Activated CD4-positive, alpha-beta T cell treated with anti-CD3 and anti-CD28 coated beads, Interleukin-2, amount 10 ng/mL, durations not matched to agents 24 days and 14 days (primary cell): ENCODE measurements around the gene NKAIN2. TPM values are rescaled to one million over a fixed set of nuclear protein-coding genes. Genes with fewer than 3 reads are reported as not detected.
"Not testable (repeated sequence)": the region's sequence is repeated elsewhere in the genome, so short reads cannot be mapped to it uniquely, and the experiment has no call there.

ENCODE experiments used
- DNase-seq: peaks from one replicate; pipeline ENCODE4 v3.0.0; 2022
- H3K27ac Mint-ChIP-seq: one replicate; pipeline ENCODE4 v1.8.0; 2022; ENCODE audit warnings: mild to moderate bottlenecking, mixed read lengths
- H3K27me3 Mint-ChIP-seq: one replicate; pipeline ENCODE4 v1.8.0; 2022; ENCODE audit warnings: mixed read lengths
- H3K36me3 Mint-ChIP-seq: one replicate; pipeline ENCODE4 v1.8.0; 2022; ENCODE audit warnings: low read depth, mild to moderate bottlenecking, mixed read lengths
- H3K4me1 Mint-ChIP-seq: one replicate; pipeline ENCODE4 v1.8.0; 2021; ENCODE audit warnings: mixed read lengths
- H3K4me3 Mint-ChIP-seq: one replicate; pipeline ENCODE4 v1.8.0; 2022; ENCODE audit warnings: mild to moderate bottlenecking, moderate library complexity, mixed read lengths
- H3K9me3 Mint-ChIP-seq: one replicate; pipeline ENCODE4 v1.8.0; 2021; ENCODE audit warnings: mixed read lengths
- intact Hi-C: fragments of 100-400 bp; cut with micrococcal nuclease; formaldehyde crosslinking; loops from one replicate; pipeline ENCODE4 v1.15.1; 2023
- total RNA-seq: library from RNA; stranded (reverse); gene quantifications from 2 replicates; pipeline ENCODE4 v1.2.3, GENCODE V29; 2022

The NKAIN2 gene
- total RNA-seq, 1 donor from 2014 or later = not detected

DNA sequence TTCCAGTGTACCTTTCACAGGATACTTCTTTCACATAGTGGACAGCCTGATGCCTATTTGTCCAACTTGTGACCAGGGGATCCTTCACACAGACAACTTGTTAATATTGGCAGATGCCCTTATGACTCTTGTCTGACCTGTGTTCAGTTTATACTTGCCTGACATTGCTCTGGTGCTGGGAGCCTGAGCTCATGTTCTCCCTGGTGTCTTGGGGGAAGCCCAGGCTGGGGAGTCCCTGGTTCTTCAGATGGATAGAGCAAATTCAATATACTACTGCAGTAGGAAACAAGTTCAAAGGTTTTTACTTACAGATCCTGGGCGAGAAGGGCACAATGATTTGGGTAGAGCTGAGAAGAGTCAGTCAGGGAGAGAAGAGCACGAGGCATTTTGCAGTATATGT is 76.1 kb downstream of the NKAIN2 start:
- H3K9me3 Mint-ChIP-seq = no peaks in the 10 kb centered on the region
- intact Hi-C loops = no loop called here
- H3K27ac Mint-ChIP-seq = no peak overlapping the region
- H3K27me3 Mint-ChIP-seq = no peaks in the 10 kb centered on the region
- H3K36me3 Mint-ChIP-seq = no peaks in the 10 kb centered on the region
- no peaks in the 10 kb centered on the region for H3K4me1 Mint-ChIP-seq
- no peak for DNase-seq
- H3K4me3 Mint-ChIP-seq = no peak overlapping the region

DNA sequence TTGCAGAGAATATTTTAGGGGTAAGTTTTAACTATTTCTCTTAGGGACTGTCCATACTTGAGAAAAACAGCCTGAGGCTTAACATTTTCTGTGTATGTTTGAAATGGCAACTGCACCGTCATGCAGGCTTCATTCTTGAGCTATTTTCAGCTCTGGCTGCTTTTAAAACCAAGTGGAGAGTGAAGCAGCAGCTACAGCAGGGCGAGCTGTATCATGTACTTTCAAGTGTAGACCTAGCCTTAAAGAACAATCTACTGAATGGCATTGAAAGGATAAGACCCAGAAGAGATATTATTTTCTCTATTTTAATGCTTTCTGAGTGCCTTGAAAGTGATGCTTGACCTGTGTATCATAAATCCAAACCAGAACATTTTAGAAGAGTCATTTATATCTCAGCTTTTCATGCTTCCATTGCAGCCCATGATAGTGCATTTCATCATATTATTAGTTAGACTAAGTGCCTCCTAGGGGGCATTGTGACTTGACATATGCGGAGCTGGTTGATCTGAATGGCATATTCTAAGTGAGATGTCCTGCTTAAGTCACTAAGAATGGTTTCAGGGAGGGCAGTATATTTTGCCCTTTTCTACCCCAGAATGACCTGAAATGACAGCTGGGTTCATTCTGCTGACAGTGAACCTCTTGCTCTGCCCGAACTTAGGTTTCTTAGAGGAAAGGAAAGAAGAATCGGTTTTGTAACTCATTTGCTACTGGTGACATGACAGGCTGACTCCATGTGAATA is 85.3 kb downstream of the NKAIN2 start:
- intact Hi-C loops = no loop called here
- Mint-ChIP-seq H3K27ac (no peak overlapping the region), H3K36me3 (no peaks in the 10 kb centered on the region), H3K27me3 (no peaks in the 10 kb centered on the region), H3K4me1 (no peaks in the 10 kb centered on the region), H3K4me3 (no peak overlapping the region), H3K9me3 (no peaks in the 10 kb centered on the region)
- no peak for DNase-seq

DNA sequence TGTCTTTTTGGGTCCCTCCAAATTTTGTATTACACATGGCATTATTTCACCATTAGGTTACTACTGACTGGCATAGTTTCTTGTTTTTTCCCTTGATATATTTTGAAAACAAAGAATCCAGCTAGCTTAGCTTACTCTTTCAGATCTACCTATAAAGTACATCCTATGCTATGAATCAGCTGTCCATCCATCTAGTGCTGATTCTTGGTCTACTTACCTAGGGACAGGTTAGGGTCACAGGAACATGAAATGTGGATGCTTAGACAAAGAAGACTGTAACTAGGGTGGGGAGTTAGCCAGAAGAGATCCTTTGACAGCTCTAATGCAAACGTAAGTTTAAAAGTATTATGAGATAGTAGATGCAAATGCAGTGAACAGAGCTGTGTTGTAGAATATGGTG is 91.7 kb downstream of the NKAIN2 start:
- Mint-ChIP-seq H3K4me1 (no peaks in the 10 kb centered on the region), H3K4me3 (no peak overlapping the region), H3K27ac (no peak overlapping the region), H3K9me3 (no peaks in the 10 kb centered on the region), H3K36me3 (no peaks in the 10 kb centered on the region), H3K27me3 (no peaks in the 10 kb centered on the region)
- intact Hi-C loops = no loop called here
- DNase-seq = no peak

DNA sequence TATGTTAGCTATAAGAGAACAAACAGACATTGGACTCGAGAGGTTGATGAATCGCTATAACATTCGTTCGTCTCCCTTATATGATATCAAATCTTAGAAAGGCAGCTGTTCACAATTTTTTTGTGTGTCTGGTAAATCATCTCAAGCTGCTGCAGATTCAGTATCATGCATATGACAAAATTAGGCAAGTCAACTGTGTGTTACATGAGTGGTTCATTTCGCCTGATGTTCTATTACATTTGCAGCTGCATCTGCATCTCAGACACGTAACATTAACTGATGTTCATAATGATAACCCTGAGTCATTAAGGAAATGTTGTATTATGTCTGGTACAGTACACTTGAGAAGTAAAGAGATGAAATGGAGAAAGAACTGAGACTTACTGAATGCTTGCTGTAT is 92.1 kb downstream of the NKAIN2 start:
- H3K27ac Mint-ChIP-seq = no peak overlapping the region
- H3K9me3 Mint-ChIP-seq = no peaks in the 10 kb centered on the region
- H3K36me3 Mint-ChIP-seq = no peaks in the 10 kb centered on the region
- no peak overlapping the region for H3K4me3 Mint-ChIP-seq
- intact Hi-C loops = no loop called here
- H3K4me1 Mint-ChIP-seq = no peaks in the 10 kb centered on the region
- H3K27me3 Mint-ChIP-seq = no peaks in the 10 kb centered on the region
- no peak for DNase-seq

DNA sequence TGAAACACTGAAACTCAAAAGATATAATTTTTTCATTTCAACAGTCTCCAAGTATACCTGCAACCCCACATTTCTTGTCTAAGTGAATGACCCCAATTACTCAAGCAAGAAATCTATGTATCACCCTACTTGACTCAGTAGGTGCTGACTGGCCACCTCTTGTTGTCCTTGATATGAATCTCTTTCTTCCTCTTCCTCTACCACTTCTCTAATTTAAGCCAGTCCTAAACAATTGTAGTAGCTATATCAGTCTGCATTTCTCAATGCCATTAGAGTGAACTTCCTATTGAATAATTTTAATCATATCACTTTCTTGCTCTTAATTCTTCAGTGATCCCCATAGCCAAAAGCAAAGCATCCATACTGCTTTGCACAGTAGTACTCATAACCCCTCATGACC is 93.2 kb downstream of the NKAIN2 start:
- no peaks in the 10 kb centered on the region for H3K36me3 Mint-ChIP-seq
- no peak overlapping the region for H3K4me3 Mint-ChIP-seq
- H3K9me3 Mint-ChIP-seq = no peaks in the 10 kb centered on the region
- H3K27me3 Mint-ChIP-seq = no peaks in the 10 kb centered on the region
- no peak overlapping the region for H3K27ac Mint-ChIP-seq
- no peaks in the 10 kb centered on the region for H3K4me1 Mint-ChIP-seq
- DNase-seq = no peak
- intact Hi-C loops = no loop called here

DNA sequence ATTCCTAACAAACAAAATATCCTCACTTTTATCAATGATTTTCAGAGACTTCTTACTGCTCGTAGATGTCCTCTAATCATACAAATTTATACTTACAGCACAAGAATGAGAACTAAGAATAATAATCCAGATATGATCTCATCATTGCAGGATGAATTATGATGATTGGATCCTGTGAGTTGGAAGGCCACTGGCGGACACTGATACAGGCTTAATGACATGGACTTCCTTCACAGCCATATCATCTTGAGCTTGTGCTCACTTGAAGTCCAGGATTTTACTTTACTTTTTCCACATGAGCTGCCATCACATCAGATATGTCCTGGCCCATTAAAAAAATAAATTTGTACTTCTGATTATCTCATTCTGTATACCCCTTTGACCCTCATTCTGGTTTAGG is 94.3 kb downstream of the NKAIN2 start:
- H3K27me3 Mint-ChIP-seq = no peaks in the 10 kb centered on the region
- no peak for DNase-seq
- intact Hi-C loops = no loop called here
- no peaks in the 10 kb centered on the region for H3K9me3 Mint-ChIP-seq
- H3K27ac Mint-ChIP-seq = no peak overlapping the region
- H3K4me3 Mint-ChIP-seq = no peak overlapping the region
- no peaks in the 10 kb centered on the region for H3K36me3 Mint-ChIP-seq
- H3K4me1 Mint-ChIP-seq = no peaks in the 10 kb centered on the region

DNA sequence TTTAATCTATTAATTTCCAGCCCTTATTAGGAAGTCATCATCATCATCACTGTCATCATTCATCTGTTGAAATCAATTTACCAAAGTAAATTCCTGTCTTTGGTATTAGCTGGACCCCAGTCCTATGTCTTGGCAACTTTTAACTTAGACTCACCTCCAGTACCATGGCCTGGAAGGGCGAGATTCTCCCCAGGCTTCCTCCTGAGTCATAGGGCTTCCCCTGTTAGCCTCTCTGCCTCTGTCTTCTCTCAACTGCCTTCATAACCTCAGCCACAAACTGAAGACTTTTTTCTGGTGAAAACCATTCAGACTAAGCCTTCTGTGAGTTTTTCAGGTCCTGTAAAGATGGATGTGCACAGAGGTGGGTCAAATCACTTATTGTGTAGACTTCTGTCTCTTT is 95.0 kb downstream of the NKAIN2 start:
- H3K27me3 Mint-ChIP-seq = no peaks in the 10 kb centered on the region
- intact Hi-C loops = no loop called here

DNA sequence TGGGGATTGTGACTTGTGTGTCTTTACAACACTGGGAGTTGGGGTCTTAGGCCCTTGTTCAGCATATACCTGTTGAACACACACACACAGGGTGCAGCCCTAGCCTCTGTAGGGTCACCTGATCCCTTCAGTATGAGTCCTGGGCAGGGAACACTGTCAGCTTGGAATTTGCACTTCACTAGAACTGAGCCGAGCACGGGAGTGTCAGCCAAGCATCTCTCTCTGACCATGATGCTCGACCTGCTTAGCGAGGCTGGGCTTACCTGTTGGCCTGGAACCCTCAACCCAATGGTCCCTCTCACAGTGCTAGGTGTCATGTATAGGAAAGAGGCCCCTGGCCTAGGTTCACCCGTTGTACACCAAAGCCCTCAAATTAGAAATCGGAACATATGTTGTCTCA is 96.1 kb downstream of the NKAIN2 start:
- no peak overlapping the region for H3K27ac Mint-ChIP-seq
- no peaks in the 10 kb centered on the region for H3K9me3 Mint-ChIP-seq
- no peaks in the 10 kb centered on the region for H3K36me3 Mint-ChIP-seq
- H3K27me3 Mint-ChIP-seq = no peaks in the 10 kb centered on the region
- H3K4me3 Mint-ChIP-seq = no peak overlapping the region
- H3K4me1 Mint-ChIP-seq = no peaks in the 10 kb centered on the region
- intact Hi-C loops = no loop called here
- no peak for DNase-seq

More for the DNA sequence above, 95.0 kb downstream of the NKAIN2 start:
- no peak for DNase-seq
- no peaks in the 10 kb centered on the region for H3K4me1 Mint-ChIP-seq
- H3K27ac Mint-ChIP-seq = no peak overlapping the region
- no peak overlapping the region for H3K4me3 Mint-ChIP-seq
- no peaks in the 10 kb centered on the region for H3K9me3 Mint-ChIP-seq
- H3K36me3 Mint-ChIP-seq = no peaks in the 10 kb centered on the region

DNA sequence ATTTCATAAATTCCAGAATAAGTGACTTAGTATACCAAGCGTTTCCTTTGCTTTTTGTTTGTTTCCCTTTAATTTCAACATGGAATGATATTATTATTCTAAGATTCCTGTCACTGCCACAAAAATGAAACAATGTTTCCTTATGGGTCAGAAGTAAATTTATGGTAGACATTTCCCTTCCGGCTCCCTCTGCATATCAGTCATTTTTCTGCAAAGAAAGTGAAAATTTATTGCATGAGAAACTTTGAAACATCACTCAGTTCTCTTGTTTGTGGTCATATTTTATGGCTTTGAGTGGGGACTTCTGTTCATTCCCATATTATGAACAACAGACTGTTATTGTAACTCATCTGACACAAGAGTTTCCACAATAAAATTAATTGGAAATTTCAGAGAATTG is 97.8 kb downstream of the NKAIN2 start:
- DNase-seq = no peak
- Mint-ChIP-seq H3K36me3 (no peaks in the 10 kb centered on the region), H3K4me3 (no peak overlapping the region), H3K27me3 (no peaks in the 10 kb centered on the region), H3K27ac (no peak overlapping the region), H3K4me1 (no peaks in the 10 kb centered on the region), H3K9me3 (no peaks in the 10 kb centered on the region)
- intact Hi-C loops = no loop called here

DNA sequence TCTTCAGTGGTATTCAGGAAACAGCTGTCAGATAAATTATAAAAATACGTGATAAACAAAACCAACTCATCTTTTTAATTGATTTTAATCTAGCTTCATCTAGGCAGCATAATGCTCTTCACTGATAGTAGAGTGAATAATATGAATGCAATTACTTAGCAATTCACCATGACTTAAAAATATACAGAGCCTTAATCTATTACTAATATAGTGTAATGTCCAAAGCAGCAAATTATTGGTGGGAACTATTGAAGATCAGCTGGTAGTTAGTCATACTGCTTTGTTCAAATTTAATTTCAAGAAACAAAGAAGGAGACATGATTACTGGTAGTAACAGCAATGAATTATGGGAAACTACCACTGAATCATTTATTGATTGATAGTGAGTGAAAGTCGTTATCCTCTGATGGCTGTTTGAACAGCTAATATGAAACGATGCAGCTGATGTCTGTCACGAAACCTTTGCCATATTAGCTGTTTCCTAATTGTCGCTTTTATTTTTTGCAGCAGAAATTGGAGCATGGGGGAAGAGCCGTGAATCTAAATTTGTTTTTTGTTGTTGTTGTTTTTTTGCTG is 99.2 kb downstream of the NKAIN2 start:
- Mint-ChIP-seq H3K9me3 (no peaks in the 10 kb centered on the region), H3K4me3 (no peak overlapping the region), H3K4me1 (no peaks in the 10 kb centered on the region), H3K36me3 (no peaks in the 10 kb centered on the region), H3K27ac (no peak overlapping the region), H3K27me3 (no peaks in the 10 kb centered on the region)
- DNase-seq = no peak
- intact Hi-C loops = no loop called here

DNA sequence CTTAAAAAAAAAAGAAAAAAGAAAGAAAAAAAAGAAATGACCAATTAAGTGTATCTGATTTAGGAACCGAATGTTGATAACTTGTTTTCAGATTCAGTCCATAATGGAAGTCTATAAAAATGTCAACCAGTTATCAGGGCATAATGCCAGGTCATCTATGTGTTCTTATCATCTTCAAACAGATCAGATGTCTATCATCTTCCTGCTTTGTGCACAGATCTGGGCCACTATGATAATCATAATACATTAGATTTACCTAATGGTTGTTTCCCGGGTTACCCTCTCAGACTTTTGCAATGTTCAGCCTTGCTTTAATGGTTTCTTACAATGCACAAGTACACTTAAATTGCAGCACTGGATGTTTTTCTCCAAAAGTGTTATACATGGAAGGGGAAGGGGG is 100.6 kb downstream of the NKAIN2 start:
- DNase-seq = no peak
- H3K4me1 Mint-ChIP-seq = no peaks in the 10 kb centered on the region
- no peak overlapping the region for H3K4me3 Mint-ChIP-seq
- H3K27me3 Mint-ChIP-seq = no peaks in the 10 kb centered on the region
- intact Hi-C loops = no loop called here
- H3K27ac Mint-ChIP-seq = no peak overlapping the region
- no peaks in the 10 kb centered on the region for H3K36me3 Mint-ChIP-seq
- H3K9me3 Mint-ChIP-seq = no peaks in the 10 kb centered on the region

DNA sequence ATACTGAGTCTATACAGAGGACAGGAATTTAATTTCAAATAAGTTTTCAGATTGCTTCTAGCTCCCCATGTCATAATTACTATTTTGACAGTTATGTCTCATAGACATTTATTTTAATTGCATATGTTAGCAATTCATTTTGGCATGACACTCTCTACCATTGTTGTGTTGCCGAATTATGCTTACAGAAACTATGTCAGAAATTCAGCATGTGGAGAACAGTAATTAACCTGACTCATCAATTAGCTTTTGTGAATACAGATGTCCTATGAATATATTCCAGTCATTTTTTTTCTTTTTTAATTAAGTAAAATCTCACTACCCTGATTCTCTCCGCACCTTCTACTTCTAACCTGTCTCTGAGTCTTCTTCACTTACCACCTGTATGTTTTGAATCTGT is 105.1 kb downstream of the NKAIN2 start:
- no peak overlapping the region for H3K27ac Mint-ChIP-seq
- H3K4me1 Mint-ChIP-seq = no peaks in the 10 kb centered on the region
- H3K27me3 Mint-ChIP-seq = no peaks in the 10 kb centered on the region
- DNase-seq = no peak
- H3K36me3 Mint-ChIP-seq = no peaks in the 10 kb centered on the region
- no peak overlapping the region for H3K4me3 Mint-ChIP-seq
- intact Hi-C loops = no loop called here
- H3K9me3 Mint-ChIP-seq = no peaks in the 10 kb centered on the region

DNA sequence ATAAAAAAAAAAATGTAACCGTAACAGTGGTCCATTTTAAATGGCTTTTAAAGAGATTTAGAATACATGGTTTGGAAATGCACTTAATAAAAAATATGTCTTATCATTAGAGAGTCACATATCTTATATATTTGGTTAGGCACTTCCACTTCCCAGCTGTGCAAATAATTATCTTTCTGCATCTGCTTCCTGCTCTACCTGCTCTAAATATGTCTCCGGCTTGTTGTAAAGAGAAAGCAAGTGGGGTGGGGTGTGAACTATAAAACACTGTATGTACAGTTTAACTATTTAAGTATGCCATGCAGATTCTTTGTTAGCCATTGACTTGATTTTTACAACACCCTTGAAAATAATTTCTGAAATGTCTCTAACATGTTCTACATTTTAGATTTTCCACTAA is 106.3 kb downstream of the NKAIN2 start:
- Mint-ChIP-seq H3K27ac (no peak overlapping the region), H3K9me3 (no peaks in the 10 kb centered on the region), H3K4me3 (no peak overlapping the region), H3K4me1 (no peaks in the 10 kb centered on the region), H3K27me3 (no peaks in the 10 kb centered on the region), H3K36me3 (no peaks in the 10 kb centered on the region)
- intact Hi-C loops = no loop called here
- no peak for DNase-seq

DNA sequence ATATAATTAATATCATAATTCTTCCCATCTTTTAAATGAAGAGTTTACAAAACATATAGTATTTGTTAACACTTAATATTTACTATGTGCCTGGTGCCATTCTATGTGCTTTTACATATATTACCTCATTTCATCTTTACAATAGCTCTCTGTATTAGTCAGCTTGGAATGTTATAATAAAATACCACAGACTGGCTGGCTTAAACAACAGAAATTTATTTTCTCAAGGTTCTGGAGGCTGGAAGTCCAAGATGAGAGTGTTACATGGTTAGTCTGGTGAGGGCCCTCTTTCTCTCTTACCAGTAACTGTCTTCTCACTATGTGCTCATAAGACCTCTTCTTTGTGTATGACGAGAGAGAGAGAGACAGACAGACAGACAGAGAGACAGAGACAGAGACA is 110.2 kb downstream of the NKAIN2 start:
- Mint-ChIP-seq H3K4me3 (no peak overlapping the region), H3K27ac (no peak overlapping the region), H3K36me3 (no peaks in the 10 kb centered on the region), H3K9me3 (no peaks in the 10 kb centered on the region), H3K27me3 (no peaks in the 10 kb centered on the region), H3K4me1 (no peaks in the 10 kb centered on the region)
- no peak for DNase-seq
- intact Hi-C loops = no loop called here

DNA sequence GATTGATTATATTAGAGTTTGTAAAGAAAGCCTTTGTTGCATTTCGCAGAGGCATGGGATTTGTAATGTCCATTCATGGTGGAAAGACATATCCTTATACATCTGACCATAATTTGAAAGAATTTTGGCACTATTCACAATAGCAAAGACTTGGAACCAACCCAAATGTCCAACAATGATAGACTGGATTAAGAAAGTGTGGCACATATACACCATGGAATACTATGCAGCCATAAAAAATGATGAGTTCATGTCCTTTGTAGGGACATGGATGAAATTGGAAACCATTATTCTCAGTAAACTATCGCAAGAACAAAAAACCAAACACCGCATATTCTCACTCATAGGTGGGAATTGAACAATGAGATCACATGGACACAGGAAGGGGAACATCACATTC is 119.7 kb downstream of the NKAIN2 start:
- H3K4me1 Mint-ChIP-seq, H3K4me3 Mint-ChIP-seq, H3K9me3 Mint-ChIP-seq, H3K27ac Mint-ChIP-seq, H3K36me3 Mint-ChIP-seq, DNase-seq, H3K27me3 Mint-ChIP-seq, intact Hi-C loops: not testable (repeated sequence)
